ENCODE data around the gene LAT.
"Not testable (repeated sequence)": the region's sequence is repeated elsewhere in the genome, so short reads cannot be mapped to it uniquely, and the experiment has no call there.

LAT gene

DNA sequence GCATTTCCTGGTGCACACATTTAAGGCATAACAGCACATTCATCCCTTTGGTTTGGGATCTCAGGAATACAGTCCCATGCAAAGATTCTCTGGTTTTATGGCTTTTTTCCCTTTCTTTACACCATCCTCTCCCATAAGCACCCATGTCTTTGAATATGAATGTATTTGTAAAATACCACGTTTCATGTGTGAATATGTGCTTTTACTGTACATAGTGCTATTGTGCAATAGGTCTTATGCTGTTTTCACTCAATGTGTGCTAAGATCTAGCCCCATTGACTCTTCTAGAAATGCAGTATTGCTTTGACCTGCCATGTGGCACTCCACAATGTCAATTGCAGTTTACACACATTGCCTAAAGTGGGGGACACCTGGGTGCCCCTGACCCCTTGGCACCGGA is 20.4 kb upstream of the LAT start:
- H3K9me3 ChIP-seq (ENCODE audit: severe bottlenecking) = no peaks in the 10 kb centered on the region
- H3K27ac ChIP-seq (ENCODE audit: poor library complexity, severe bottlenecking) = no peak overlapping the region
- H3K4me3 ChIP-seq (ENCODE audit: severe bottlenecking) = no peak overlapping the region
- H3K36me3 ChIP-seq (ENCODE audit: low read depth) = peaks cover 54% of the 10 kb centered on the region
- TF ChIP-seq, protein P1, sequence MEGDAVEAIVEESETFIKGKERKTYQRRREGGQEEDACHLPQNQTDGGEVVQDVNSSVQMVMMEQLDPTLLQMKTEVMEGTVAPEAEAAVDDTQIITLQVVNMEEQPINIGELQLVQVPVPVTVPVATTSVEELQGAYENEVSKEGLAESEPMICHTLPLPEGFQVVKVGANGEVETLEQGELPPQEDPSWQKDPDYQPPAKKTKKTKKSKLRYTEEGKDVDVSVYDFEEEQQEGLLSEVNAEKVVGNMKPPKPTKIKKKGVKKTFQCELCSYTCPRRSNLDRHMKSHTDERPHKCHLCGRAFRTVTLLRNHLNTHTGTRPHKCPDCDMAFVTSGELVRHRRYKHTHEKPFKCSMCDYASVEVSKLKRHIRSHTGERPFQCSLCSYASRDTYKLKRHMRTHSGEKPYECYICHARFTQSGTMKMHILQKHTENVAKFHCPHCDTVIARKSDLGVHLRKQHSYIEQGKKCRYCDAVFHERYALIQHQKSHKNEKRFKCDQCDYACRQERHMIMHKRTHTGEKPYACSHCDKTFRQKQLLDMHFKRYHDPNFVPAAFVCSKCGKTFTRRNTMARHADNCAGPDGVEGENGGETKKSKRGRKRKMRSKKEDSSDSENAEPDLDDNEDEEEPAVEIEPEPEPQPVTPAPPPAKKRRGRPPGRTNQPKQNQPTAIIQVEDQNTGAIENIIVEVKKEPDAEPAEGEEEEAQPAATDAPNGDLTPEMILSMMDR (IDR thresholded peaks at IDR 0.05; ENCODE audit: poor library complexity, severe bottlenecking) = no peak
- no peaks in the 10 kb centered on the region for H3K27me3 ChIP-seq (ENCODE audit: insufficient read depth, poor library complexity, severe bottlenecking)
- no peaks in the 10 kb centered on the region for H3K4me1 ChIP-seq (ENCODE audit: insufficient read depth, poor library complexity, severe bottlenecking)
- ATAC-seq (ENCODE audit: low read depth) = no peak
- no peak for DNase-seq (ENCODE audit: low spot score)

DNA sequence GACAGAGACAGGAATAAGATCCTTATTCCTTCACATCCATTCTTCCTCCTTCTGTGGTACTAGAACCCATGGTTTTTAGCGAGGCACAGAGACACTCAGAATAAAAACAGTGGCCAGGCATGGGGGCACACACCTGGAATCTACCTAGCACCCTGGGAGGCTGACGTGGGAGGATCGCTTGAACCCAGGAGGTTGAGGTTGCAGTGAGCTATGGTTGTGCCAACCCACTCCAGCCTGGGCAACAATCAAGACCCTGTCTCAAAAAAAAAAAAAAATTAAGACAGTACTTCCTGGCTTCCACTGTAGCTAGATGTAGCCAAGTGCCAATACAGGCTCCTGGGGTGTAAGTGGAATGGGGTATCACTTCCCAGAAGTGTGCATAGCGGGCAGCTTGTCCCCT is 17.7 kb upstream of the LAT start:
- no peak for ATAC-seq (ENCODE audit: low read depth)
- no peak for DNase-seq (ENCODE audit: low spot score)
- Histone ChIP-seq H3K27ac (ENCODE audit: poor library complexity, severe bottlenecking) (no peak overlapping the region), H3K36me3 (ENCODE audit: low read depth) (peaks cover 32% of the 10 kb centered on the region), H3K4me3 (ENCODE audit: severe bottlenecking) (no peak overlapping the region), H3K9me3 (ENCODE audit: severe bottlenecking) (no peaks in the 10 kb centered on the region), H3K4me1 (ENCODE audit: insufficient read depth, poor library complexity, severe bottlenecking) (no peaks in the 10 kb centered on the region), H3K27me3 (ENCODE audit: insufficient read depth, poor library complexity, severe bottlenecking) (no peaks in the 10 kb centered on the region)
- TF ChIP-seq, protein P1 (IDR thresholded peaks at IDR 0.05; ENCODE audit: poor library complexity, severe bottlenecking) = no peak

DNA sequence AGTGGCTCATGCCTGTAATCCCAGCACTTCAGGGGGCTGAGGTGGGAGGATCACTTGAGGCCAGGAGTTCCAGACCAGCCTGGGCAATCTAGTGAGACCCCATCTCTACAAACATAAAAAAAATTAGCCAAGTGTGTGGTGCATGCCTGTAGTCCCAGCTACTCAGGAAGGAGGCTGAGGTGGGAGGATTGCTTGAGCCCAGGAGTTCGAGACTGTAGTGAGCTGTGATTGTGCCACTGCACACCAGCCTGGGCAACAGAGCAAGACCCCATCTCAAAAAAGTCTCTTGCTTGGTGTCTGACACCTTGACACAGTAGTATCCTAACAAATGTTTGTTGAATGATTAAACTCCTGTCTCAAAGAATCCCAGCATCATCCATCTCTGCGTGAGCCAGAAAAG is 15.2 kb upstream of the LAT start:
- ATAC-seq (ENCODE audit: low read depth); DNase-seq (ENCODE audit: low spot score); H3K9me3 ChIP-seq (ENCODE audit: severe bottlenecking); H3K36me3 ChIP-seq (ENCODE audit: low read depth); H3K4me3 ChIP-seq (ENCODE audit: severe bottlenecking); H3K27ac ChIP-seq (ENCODE audit: poor library complexity, severe bottlenecking); H3K4me1 ChIP-seq (ENCODE audit: insufficient read depth, poor library complexity, severe bottlenecking); H3K27me3 ChIP-seq (ENCODE audit: insufficient read depth, poor library complexity, severe bottlenecking): not testable (repeated sequence)

DNA sequence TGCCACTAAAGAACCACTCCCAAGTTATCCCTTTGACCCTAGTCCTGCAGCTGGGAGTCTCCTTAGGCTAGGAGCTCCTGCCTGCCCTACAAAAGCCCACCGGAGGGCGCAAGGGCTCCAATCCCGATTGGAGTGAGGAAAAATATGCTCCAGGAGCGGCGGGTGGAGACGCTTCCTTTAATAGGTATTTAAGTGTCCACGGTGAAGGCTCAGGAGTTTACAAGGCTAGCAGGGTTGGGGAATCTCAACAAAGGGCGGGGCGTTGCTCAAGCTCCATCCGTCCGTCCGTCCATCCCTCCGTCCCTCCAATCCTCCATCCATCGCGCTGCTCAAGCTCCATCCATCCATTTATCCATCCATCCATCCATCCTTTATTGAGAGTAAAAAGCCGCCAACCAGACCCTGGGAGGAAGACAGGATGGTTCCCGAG is 10.8 kb upstream of the LAT start:
- DNase-seq (ENCODE audit: low spot score) (peak; percentile 74), ATAC-seq (ENCODE audit: low read depth) (peak; percentile 54)
- peak overlapping the region; percentile 56 for H3K4me3 ChIP-seq (ENCODE audit: severe bottlenecking)

DNA sequence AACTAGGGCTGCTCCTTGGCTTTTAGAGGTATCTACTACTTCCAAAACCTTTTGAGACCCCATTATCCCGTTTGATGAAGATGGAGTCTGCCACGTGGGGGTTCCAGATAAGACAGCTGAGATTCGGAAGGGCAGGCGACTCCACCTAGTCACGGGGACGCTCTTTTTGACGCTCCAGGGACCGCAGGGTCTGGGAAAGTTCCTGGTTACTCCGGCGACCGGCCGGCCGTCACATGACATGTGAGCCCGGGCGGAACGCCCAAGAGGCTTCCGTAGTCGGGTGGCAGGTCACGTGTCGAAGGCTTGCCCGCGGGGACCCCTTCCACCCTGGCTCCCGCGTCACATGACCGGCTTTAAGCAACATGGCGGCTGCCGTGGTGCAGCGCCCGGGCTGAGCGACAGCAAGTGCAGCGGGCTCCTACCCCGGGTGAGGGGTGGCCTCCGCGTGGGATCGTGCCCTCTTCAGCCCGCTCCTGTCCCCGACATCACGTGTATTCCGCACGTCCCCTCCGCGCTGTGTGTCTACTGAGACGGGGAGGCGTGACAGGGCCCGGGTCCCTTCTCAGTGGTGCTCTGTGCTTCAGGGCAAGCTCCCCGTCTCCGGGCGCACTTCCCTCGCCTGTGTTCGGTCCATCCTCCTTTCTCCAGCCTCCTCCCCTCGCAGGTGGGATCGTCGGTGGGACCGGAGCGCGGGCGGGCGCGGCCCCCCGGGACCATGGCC is 10.3 kb upstream of the LAT start, which contains the start of gene SPNS1:
Gene SPNS1, plus strand, starts transcription at position 342 of the 721 bp plus-strand sequence. Its CDS starts 374 bp downstream, at position 716.
- Histone ChIP-seq H3K4me3 (ENCODE audit: severe bottlenecking) (peak within 1 kb of the TSS; percentile 56), H3K9me3 (ENCODE audit: severe bottlenecking) (no peaks in the 10 kb centered on the region), H3K4me1 (ENCODE audit: insufficient read depth, poor library complexity, severe bottlenecking) (no peaks in the 10 kb centered on the region), H3K27me3 (ENCODE audit: insufficient read depth, poor library complexity, severe bottlenecking) (no peaks in the 10 kb centered on the region), H3K36me3 (ENCODE audit: low read depth) (no peaks in the 10 kb centered on the region), H3K27ac (ENCODE audit: poor library complexity, severe bottlenecking) (peak within 1 kb of the TSS; percentile 67)
- DNase-seq (ENCODE audit: low spot score) (peak; percentile 96), ATAC-seq (ENCODE audit: low read depth) (peak; percentile 74)
- TF ChIP-seq, protein P1 (IDR thresholded peaks at IDR 0.05; ENCODE audit: poor library complexity, severe bottlenecking) = no peak

More for the DNA sequence above, 10.8 kb upstream of the LAT start:
- Histone ChIP-seq H3K36me3 (ENCODE audit: low read depth) (no peaks in the 10 kb centered on the region), H3K27ac (ENCODE audit: poor library complexity, severe bottlenecking) (peak overlapping the region; percentile 67), H3K9me3 (ENCODE audit: severe bottlenecking) (no peaks in the 10 kb centered on the region), H3K4me1 (ENCODE audit: insufficient read depth, poor library complexity, severe bottlenecking) (no peaks in the 10 kb centered on the region), H3K27me3 (ENCODE audit: insufficient read depth, poor library complexity, severe bottlenecking) (no peaks in the 10 kb centered on the region)
- TF ChIP-seq, protein P1 (IDR thresholded peaks at IDR 0.05; ENCODE audit: poor library complexity, severe bottlenecking) = peak; percentile 70
